ENCODE data around the gene AKAP8L. TPM values are rescaled to one million over a fixed set of nuclear protein-coding genes. Genes with fewer than 3 reads are reported as not detected.

Gene AKAP8L
- total and polyA plus RNA-seq, 2 of the 8 experiments (the other 6 are each of a cell fraction or from before 2014, with no cell fraction given), result 75.1 to 138 TPM

DNA sequence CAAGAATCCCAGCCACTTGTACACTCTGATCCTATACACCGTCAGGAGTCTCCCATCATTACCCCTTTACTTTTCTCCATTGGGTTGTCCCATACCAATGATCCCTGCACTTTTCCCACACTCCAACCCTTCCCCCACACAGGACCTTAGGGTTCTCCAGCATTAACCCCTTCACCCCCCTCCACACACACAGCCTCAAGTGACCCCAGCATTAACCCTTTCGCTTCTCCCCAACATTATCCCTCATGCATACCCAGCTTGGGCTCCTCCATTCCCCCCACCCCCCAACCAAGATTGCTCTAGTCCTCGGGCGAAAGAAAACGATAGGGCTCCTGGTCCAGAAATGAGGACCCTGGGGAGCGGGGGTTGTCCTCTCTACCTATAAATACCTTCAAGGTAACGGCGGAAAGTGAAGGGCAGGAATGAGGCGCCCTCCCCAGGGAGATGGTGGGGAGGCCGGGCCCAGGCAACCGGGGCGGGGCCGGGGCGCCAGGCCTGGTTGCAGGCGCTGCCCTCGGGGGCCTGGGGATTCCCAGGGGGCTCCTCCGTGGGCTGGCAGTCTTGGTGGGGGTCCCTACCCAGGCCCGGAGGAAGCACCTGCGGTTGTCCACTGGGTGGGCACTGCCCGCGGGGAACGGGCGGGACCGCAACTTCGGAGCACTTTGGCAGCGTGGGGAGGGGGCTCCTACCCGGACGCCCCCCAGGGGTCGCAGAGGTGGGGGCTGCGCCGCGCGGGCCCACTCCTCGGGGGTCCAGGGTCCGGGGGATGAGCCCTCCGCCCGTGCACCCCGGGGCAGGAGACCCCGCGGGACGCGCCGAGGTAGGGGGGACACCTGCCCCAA is 30.2 kb upstream of the AKAP8L start (continued):
- TF ChIP-seq, protein P1, sequence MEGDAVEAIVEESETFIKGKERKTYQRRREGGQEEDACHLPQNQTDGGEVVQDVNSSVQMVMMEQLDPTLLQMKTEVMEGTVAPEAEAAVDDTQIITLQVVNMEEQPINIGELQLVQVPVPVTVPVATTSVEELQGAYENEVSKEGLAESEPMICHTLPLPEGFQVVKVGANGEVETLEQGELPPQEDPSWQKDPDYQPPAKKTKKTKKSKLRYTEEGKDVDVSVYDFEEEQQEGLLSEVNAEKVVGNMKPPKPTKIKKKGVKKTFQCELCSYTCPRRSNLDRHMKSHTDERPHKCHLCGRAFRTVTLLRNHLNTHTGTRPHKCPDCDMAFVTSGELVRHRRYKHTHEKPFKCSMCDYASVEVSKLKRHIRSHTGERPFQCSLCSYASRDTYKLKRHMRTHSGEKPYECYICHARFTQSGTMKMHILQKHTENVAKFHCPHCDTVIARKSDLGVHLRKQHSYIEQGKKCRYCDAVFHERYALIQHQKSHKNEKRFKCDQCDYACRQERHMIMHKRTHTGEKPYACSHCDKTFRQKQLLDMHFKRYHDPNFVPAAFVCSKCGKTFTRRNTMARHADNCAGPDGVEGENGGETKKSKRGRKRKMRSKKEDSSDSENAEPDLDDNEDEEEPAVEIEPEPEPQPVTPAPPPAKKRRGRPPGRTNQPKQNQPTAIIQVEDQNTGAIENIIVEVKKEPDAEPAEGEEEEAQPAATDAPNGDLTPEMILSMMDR (IDR thresholded peaks at IDR 0.05; ENCODE audit: control extremely low read depth in 1 of 3, insufficient read depth in 1 of 3, low read depth in 1 of 3, low read length in 3 of 3), result no peak
- no peak for TF ChIP-seq BCL11A (IDR thresholded peaks at IDR 0.05; ENCODE audit: low read depth in 2 of 2, low read length in 2 of 2)
- TF ChIP-seq RBBP5 (IDR thresholded peaks at IDR 0.05; ENCODE audit: borderline replicate concordance, low read depth, low read length), result no peak
- TF ChIP-seq POLR2A (IDR thresholded peaks at IDR 0.05; ENCODE audit: control extremely low read depth in 1 of 2, low read depth in 2 of 2, low read length in 2 of 2), result no peak
- no peak for TF ChIP-seq PHF8 (conservative IDR thresholded peaks at IDR 0.05; ENCODE audit: low read depth, low read length)
- peak; percentile 48 for TF ChIP-seq KDM4A (IDR thresholded peaks at IDR 0.05; ENCODE audit: low read depth, low read length, severe bottlenecking)

All from H1 (cell line).